HepG2 (cell line): ENCODE measurements around the gene EVA1A. TPM values are rescaled to one million over a fixed set of nuclear protein-coding genes. Genes with fewer than 3 reads are reported as not detected.

ENCODE experiments used
- CERS6 ChIP-seq: sonication (generic); formaldehyde crosslinking; IDR thresholded peaks from 2 replicates; pipeline ENCODE4 v1.5.0; 2020; ENCODE audit warnings: missing genetic modification reagents
- DR1 ChIP-seq: sonication (generic); formaldehyde crosslinking; IDR thresholded peaks from 2 replicates; pipeline ENCODE4 v1.8.0; 2021; ENCODE audit warnings: mild to moderate bottlenecking, missing genetic modification reagents, inconsistent platforms
- ERF ChIP-seq: IDR thresholded peaks from 2 replicates; pipeline ENCODE4 v1.6.1; 2018; ENCODE audit warnings: missing biosample characterization, missing genetic modification reagents
- GMEB2 ChIP-seq: IDR thresholded peaks from 2 replicates; pipeline ENCODE4 v1.6.1; 2016; ENCODE audit warnings: missing biosample characterization, missing genetic modification reagents, low read depth
- HBP1 ChIP-seq: IDR thresholded peaks from 2 replicates; pipeline ENCODE4 v1.6.1; 2016; ENCODE audit warnings: low read depth, control low read depth
- HMGXB4 ChIP-seq, 2 experiments: sonication (generic) in 1 of 2; formaldehyde crosslinking in 1 of 2; IDR thresholded peaks; 2 replicates each; pipeline versions ENCODE4 v1.4.0 to v1.6.1; 2018 to 2020; ENCODE audit warnings: missing genetic modification reagents in 2 of 2, borderline replicate concordance in 1 of 2, low read depth in 1 of 2, mild to moderate bottlenecking in 1 of 2, missing biosample characterization in 1 of 2
- NFE2L1 ChIP-seq: sonication (generic); formaldehyde crosslinking; IDR thresholded peaks from 2 replicates; pipeline ENCODE4 v1.4.0; 2020; ENCODE audit warnings: missing genetic modification reagents, mild to moderate bottlenecking, borderline replicate concordance
- SNAPC5 ChIP-seq: sonication (generic); formaldehyde crosslinking; IDR thresholded peaks from 2 replicates; pipeline ENCODE4 v1.8.1; 2023; ENCODE audit warnings: mild to moderate bottlenecking, missing genetic modification reagents, borderline replicate concordance
- SP140L ChIP-seq: sonication (generic); formaldehyde crosslinking; IDR thresholded peaks from 2 replicates; pipeline ENCODE4 v1.4.0; 2020; ENCODE audit warnings: missing genetic modification reagents, borderline replicate concordance
- USF2 ChIP-seq, 2 experiments: sonication (generic) in 1 of 2; formaldehyde crosslinking in 1 of 2; IDR thresholded peaks; 2 replicates each; pipeline versions ENCODE4 v1.5.1 to v1.6.1; 2011 to 2020; ENCODE audit warnings: borderline replicate concordance in 1 of 2, low read depth in 1 of 2, low read length in 1 of 2, mild to moderate bottlenecking in 1 of 2, missing genetic modification reagents in 1 of 2, moderate library complexity in 1 of 2
- ZEB1 ChIP-seq: IDR thresholded peaks from 2 replicates; pipeline ENCODE4 v1.6.1; 2012; ENCODE audit warnings: mild to moderate bottlenecking, low read depth, inconsistent platforms; ENCODE audit not compliant: insufficient replicate concordance
- ZMYM4 ChIP-seq: sonication (generic); formaldehyde crosslinking; IDR thresholded peaks from 2 replicates; pipeline ENCODE4 v1.8.1; 2023; ENCODE audit warnings: mild to moderate bottlenecking, missing genetic modification reagents
- ZNF136 ChIP-seq: sonication (generic); formaldehyde crosslinking; IDR thresholded peaks from 2 replicates; pipeline ENCODE4 v1.8.1; 2022; ENCODE audit warnings: low read depth, mild to moderate bottlenecking, moderate library complexity, missing genetic modification reagents
- ZNF501 ChIP-seq: sonication (generic); formaldehyde crosslinking; IDR thresholded peaks from 2 replicates; pipeline ENCODE4 v1.5.1; 2020; ENCODE audit warnings: mild to moderate bottlenecking, moderate library complexity, missing genetic modification reagents
- ZNF557 ChIP-seq: sonication (generic); formaldehyde crosslinking; IDR thresholded peaks from 2 replicates; pipeline ENCODE4 v1.4.0; 2020; ENCODE audit warnings: missing genetic modification reagents
- ZNF749 ChIP-seq: sonication (generic); formaldehyde crosslinking; IDR thresholded peaks from 2 replicates; pipeline ENCODE4 v1.8.0; 2022; ENCODE audit warnings: mild to moderate bottlenecking, missing genetic modification reagents, moderate library complexity, borderline replicate concordance
- ZNF75D ChIP-seq: sonication (generic); formaldehyde crosslinking; IDR thresholded peaks from 2 replicates; pipeline ENCODE4 v1.8.1; 2023; ENCODE audit warnings: missing genetic modification reagents, mild to moderate bottlenecking, borderline replicate concordance
- ZNF891 ChIP-seq: sonication (generic); formaldehyde crosslinking; IDR thresholded peaks from 2 replicates; pipeline ENCODE4 v1.5.0; 2020; ENCODE audit warnings: mild to moderate bottlenecking, missing genetic modification reagents
- polyA plus RNA-seq, 8 experiments: library from polyadenylated mRNA; depleted of rRNA in 3 of 8; stranded (reverse) in 7 of 8; unstranded in 1 of 8; fragments of >200 nt; fragmentation: Illumina TruSeq in 4 of 8; extraction: Trizol in 4 of 8; gene quantifications; 2 replicates each; pipeline versions ENCODE4 v1.2.1 to v1.2.3, GENCODE V29; 2011 to 2016; ENCODE audit warnings: low read depth in 4 of 8, missing spikeins in 1 of 8, mixed read lengths in 1 of 8; ENCODE audit not compliant: insufficient read depth in 1 of 8
- total RNA-seq, 5 experiments: library from RNA; depleted of rRNA; stranded (reverse); fragments of >200 nt; fragmentation: Illumina TruSeq; extraction: Trizol; gene quantifications; 2 replicates each; pipeline ENCODE4 v1.2.3, GENCODE V29; 2016; ENCODE audit warnings: low read depth in 1 of 5

The EVA1A gene
- total and polyA plus RNA-seq, 2 of the 13 experiments (the other 11 are each of a cell fraction or from before 2014, with no cell fraction given): 57.5 to 57.8 TPM

GRCh38 chr2:75521225-75521872 lies 39.4 kb downstream of the EVA1A start (continued):
- TF ChIP-seq USF2 (IDR thresholded peaks at IDR 0.05; ENCODE audit: low read depth, low read length): no peak
- TF ChIP-seq USF2 (CRISPR knock-in tag; IDR thresholded peaks at IDR 0.05; ENCODE audit: borderline replicate concordance): no peak
- no peak for TF ChIP-seq ZEB1
- TF ChIP-seq CERS6 (CRISPR knock-in tag): no peak
- no peak for TF ChIP-seq GMEB2 (CRISPR knock-in tag)
- 0 out of 4 replicates have a peak, but pooled peaks of 1 of the 2 experiments have one; percentile 25 for TF ChIP-seq HMGXB4 (CRISPR knock-in tag; IDR thresholded peaks at IDR 0.05; ENCODE audit: borderline replicate concordance in 1 of 2, low read depth in 1 of 2)
- TF ChIP-seq ZMYM4 (CRISPR knock-in tag): peak; percentile 62; the same call in 1 of the 2 replicates
- no peak for TF ChIP-seq DR1 (CRISPR knock-in tag)
- peak; percentile 54; the same call in 1 of the 2 replicates for TF ChIP-seq ZNF136 (CRISPR knock-in tag)
- no peak for TF ChIP-seq ZNF557
- TF ChIP-seq ERF (CRISPR knock-in tag): peak; percentile 59; the same call in 1 of the 2 replicates
- no peak; the same call in 1 of the 2 replicates for TF ChIP-seq ZNF749 (CRISPR knock-in tag)
- no peak for TF ChIP-seq SNAPC5 (CRISPR knock-in tag)
- TF ChIP-seq ZNF75D: no peak
- no peak for TF ChIP-seq NFE2L1 (CRISPR knock-in tag)
- no peak for TF ChIP-seq SP140L
- TF ChIP-seq HBP1: peak; percentile 71; the same call in 1 of the 2 replicates
- no peak for TF ChIP-seq ZNF891 (CRISPR knock-in tag)
- TF ChIP-seq ZNF501: no peak
